Aorta (tissue), 5 donors: ENCODE results near the gene DRGX. TPM values are rescaled to one million over a fixed set of nuclear protein-coding genes. Genes with fewer than 3 reads are reported as not detected.

ENCODE experiments used
- ATAC-seq: fragments of 200-7000 bp; cut with Tn5 transposase; one replicate; pipeline ENCODE4 v1.9.1; 2022; ENCODE audit warnings: moderate library complexity; ENCODE audit not compliant: low FRiP score
- DNase-seq, 2 donors: peaks; one replicate each; pipeline ENCODE4 v3.0.0-alpha.2; 2020
- H3K27ac ChIP-seq, 2 donors: one replicate each; pipeline ENCODE4 v1.5.1; 2013; ENCODE audit warnings: low read length in 2 of 2, mild to moderate bottlenecking in 2 of 2, moderate library complexity in 2 of 2, control low read depth in 1 of 2, inconsistent platforms in 1 of 2, low read depth in 1 of 2
- H3K27me3 ChIP-seq, 2 donors: one replicate each; pipeline ENCODE4 v1.6.1; 2013; ENCODE audit warnings: control low read depth in 1 of 2, low read length in 1 of 2, mild to moderate bottlenecking in 1 of 2, moderate library complexity in 1 of 2; ENCODE audit not compliant: insufficient read depth in 2 of 2, control insufficient read depth in 1 of 2
- H3K36me3 ChIP-seq, 2 donors: one replicate each; pipeline ENCODE4 v1.6.1; 2013; ENCODE audit warnings: control low read depth in 1 of 2, low read length in 1 of 2, mild to moderate bottlenecking in 1 of 2; ENCODE audit not compliant: insufficient read depth in 2 of 2, control insufficient read depth in 1 of 2
- H3K4me1 ChIP-seq, 2 donors: one replicate each; pipeline ENCODE4 v1.6.1; 2013; ENCODE audit warnings: low read length in 2 of 2, control low read depth in 1 of 2, mild to moderate bottlenecking in 1 of 2, moderate library complexity in 1 of 2; ENCODE audit not compliant: insufficient read depth in 2 of 2, control insufficient read depth in 1 of 2
- H3K4me3 ChIP-seq, 2 donors: one replicate each; pipeline ENCODE4 v1.5.1; 2013; ENCODE audit warnings: low read length in 2 of 2, control low read depth in 1 of 2, mild to moderate bottlenecking in 1 of 2
- H3K9me3 ChIP-seq: one replicate; pipeline ENCODE4 v1.6.1; 2013; ENCODE audit warnings: mild to moderate bottlenecking, low read length; ENCODE audit not compliant: control insufficient read depth
- WGBS, 2 donors: extraction: QIAGEN DNeasy Blood & Tissue Kit; methylation state at CpG; one replicate each; pipeline ENCODE4 v1.1.7; 2013; 5-methylcytosine and 5-hydroxymethylcytosine counted together
- intact Hi-C, 2 donors: fragments of 100-400 bp; cut with DNase I; formaldehyde crosslinking; loops; one replicate each; pipeline versions ENCODE4 v1.14.2 to v1.15.0; 2022
- polyA plus RNA-seq, 2 donors: library from polyadenylated mRNA; stranded (reverse); fragments of 200-250 nt; gene quantifications; one replicate each; pipeline ENCODE4 v1.2.3, GENCODE V29; 2013
- total RNA-seq, 2 donors: library from RNA; stranded (reverse); fragmentation: NEBNext Ultra II Directional; extraction: Animal tissue kit (Norgen Biotek cat#: 25700); gene quantifications; one replicate each; pipeline ENCODE4 v1.2.1, GENCODE V29; 2021
- donor health status: healthy with polysubstance abuse.
- donor health status: Bipolar disorder and iron deficiency.
- donor health status: DM: no; HTN: no; CAD: no.
- donor health status: DM: no; HTN: no; CAD: no.
- donor health status: DM: yes; HTN: yes; CAD: no.

The DRGX gene
- total and polyA plus RNA-seq, 4 donors = not detected

DNA sequence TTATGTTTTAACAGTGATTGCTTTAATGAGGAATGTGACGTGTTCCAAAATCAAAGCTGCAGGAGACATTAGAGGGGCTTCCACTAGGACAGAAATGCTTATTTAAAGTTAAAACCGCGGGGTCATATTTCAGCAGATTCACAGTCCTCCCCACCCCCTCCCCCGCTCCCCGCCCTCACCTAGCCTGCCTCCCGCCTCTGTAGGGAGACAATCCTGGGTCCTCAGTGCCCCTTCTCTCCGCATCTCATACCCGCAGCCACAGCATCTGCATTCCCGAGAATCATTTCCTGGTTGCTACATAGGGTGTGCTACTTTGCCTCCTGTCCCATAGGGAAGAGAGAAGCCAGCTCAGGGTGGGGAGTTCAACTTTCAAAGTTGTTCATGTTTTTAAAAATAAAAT is 3.1 kb upstream of the DRGX start:
- ATAC-seq (no peak), DNase-seq (no peak)
- H3K27me3 ChIP-seq = no peaks in the 10 kb centered on the region
- H3K27ac ChIP-seq = no peak overlapping the region
- WGBS, 2 donors = 8 to 9% methylated on average over 9 of the region's 9 CpGs
- H3K4me1 ChIP-seq = no peaks in the 10 kb centered on the region
- no peaks in the 10 kb centered on the region for H3K36me3 ChIP-seq
- no peaks in the 10 kb centered on the region for H3K9me3 ChIP-seq
- intact Hi-C loops = no loop called here
- H3K4me3 ChIP-seq = no peak overlapping the region

DNA sequence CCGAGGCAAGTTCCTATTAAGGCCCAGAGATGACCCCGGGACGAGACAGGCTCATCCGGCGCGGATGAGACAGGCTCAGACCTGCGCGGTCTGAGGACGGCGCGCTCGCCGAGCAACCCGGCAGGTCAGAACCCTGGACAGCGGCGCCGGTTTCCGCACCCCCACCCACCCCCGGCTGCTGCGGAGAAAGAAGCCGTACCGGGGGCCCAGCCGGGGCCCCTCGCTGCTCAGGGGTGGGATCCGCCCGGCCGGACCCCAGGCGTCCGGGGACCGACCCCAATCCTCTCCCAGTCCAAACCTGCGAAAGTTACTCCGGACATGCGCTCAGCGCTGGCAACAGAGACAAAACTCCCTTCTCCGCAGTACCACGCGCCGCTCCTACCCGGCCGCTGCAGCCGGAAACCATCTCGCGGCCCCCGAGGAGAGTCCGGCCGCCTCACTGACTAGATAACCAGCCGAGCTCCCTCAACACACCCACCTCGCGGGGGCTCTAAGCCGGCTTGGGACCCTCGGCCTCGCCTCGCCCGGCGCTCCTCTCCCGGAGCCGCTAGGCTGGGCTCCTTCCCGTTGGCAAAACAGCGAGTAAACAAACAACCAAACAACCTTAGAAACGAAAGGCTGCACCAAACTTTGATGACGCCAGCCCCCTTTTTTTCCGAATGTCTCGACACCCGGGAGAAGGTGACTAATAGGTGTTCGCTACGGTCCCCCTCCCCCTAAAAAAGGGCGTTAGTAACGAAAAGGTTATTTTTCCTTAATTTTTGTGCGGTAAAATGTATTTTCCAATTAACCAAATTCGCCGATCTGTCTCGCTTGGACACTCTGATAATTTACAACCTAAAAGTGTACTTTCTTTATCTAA is 2.3 kb upstream of the DRGX start:
- ATAC-seq = peak; percentile 86
- intact Hi-C loops = no loop called here
- no peak overlapping the region for H3K27ac ChIP-seq
- H3K36me3 ChIP-seq = no peaks in the 10 kb centered on the region
- H3K4me3 ChIP-seq = no peak overlapping the region
- no peaks in the 10 kb centered on the region for H3K4me1 ChIP-seq
- 2 to 3% methylated on average over 69 to 72 of the region's 72 CpGs for WGBS, 2 donors
- H3K9me3 ChIP-seq = peaks cover 2% of the 10 kb centered on the region
- peak; percentile 71 to 87 for DNase-seq
- no peaks in the 10 kb centered on the region for H3K27me3 ChIP-seq

DNA sequence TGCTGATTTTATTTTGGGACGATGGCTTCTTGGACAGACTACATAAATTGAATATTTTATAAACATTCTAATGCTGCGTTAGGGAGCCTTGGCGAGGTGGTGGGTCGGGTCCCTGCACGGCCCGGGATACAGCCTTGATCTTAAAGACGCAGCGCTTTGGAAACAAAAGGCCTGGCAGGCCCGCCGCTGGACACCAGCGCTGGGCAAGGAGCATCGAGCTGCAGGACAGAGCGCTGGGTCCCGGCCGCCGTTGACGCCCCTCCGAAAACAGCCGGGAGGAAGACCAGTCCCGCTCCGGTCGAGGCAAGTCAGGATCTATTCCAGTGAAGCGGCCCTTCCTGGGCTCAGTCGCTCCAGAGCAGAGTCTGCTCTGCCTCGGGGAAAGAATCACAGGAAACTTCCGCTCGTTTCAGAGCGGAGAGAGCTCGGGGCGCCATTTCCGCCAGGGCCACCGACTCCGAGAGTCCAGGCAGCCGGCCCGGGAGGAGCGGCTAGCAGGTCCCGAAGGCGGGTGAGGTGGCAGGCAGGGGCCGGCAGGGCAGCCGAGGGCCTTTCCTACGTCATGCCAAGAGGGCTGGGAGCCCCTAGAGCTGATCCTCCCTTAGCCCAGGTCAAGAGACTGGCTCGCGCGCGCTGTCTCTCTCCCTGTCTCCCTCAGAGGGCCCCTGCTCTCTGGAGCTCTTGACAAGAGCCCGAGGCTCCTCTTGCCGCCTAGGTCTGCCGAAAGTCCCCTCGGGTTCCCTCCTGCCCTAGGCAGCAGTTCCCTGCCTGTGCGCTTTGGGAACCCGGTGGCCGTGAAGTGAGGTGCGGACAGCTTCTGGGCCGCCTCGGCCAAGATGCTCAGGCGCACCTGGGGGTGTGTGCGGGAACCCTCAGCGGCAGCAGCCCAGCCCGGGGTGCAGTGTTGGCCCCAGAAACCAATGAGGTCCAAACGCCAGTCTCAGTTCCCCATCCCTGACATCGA is 1.4 kb upstream of the DRGX start:
- H3K4me3 ChIP-seq = no peak overlapping the region
- ATAC-seq (no peak), DNase-seq (no peak)
- H3K4me1 ChIP-seq = no peaks in the 10 kb centered on the region
- peaks cover 2% of the 10 kb centered on the region for H3K9me3 ChIP-seq
- WGBS, 2 donors = 2 to 3% methylated on average over 61 of the region's 61 CpGs
- no peaks in the 10 kb centered on the region for H3K36me3 ChIP-seq
- no peak overlapping the region for H3K27ac ChIP-seq
- H3K27me3 ChIP-seq = no peaks in the 10 kb centered on the region
- intact Hi-C loops = no loop called here

DNA sequence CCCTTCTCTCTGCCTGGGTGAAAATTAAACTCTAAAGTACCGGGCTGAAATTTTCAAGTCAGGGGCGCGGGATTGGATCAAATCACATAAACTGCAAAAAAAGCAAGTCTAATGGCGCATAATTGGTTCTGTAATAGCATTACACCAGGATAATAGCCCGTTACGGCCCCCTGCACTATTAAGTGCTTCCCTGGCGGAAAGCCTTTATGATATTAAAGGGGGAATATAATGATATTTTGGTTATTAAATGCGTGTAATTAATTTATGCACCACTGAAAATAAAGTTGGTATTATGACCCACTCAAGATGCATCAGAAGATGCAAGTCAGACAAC is 744 bp upstream of the DRGX start:
- Histone ChIP-seq H3K27ac (no peak overlapping the region), H3K36me3 (no peaks in the 10 kb centered on the region), H3K4me3 (no peak overlapping the region), H3K27me3 (no peaks in the 10 kb centered on the region), H3K4me1 (no peaks in the 10 kb centered on the region), H3K9me3 (peaks cover 2% of the 10 kb centered on the region)
- WGBS, 2 donors = 17 to 19% methylated on average over 8 of the region's 8 CpGs
- ATAC-seq (no peak), DNase-seq (no peak)
- intact Hi-C loops = no loop called here

DNA sequence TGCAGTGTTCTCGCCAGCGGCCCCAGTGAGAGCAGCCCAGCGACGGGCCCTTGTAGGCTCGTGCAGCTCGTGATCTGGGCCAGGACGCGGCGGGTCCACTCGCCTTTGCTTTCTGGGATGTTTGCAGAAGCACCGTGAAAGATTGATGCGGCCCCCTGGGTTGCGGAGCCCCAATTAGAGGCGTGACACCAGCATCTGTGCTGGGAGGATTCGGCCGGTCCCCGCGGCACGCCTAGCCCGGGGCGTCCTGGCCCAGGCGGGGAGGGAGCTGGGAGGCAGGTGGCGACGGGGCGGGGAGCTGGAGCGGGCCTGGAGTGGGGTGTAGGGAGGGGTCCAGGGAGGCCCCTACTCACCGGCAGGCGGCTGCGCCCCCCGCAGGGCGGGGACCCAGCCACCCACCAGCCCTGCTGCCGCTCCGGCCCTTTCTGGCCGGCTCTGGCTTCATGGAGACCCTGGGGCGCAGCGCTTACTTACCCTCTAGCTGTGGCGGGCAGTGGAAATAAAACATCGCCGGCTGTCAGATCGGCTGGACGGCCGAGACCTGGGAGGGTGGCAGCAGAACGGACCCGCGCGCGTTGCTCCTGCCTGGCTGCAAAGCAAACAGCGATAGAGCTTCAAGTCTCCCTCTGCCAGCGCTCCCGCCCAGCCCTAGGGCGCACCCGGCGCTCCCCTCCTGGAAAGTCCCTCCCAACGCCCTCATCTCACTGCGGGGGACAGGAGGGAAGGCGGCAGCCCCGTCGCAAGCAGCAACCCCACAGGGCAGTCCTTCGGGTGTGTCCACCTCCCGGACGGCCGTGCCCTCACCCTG is 752 bp downstream of the DRGX start:
- H3K36me3 ChIP-seq = no peaks in the 10 kb centered on the region
- H3K9me3 ChIP-seq = peaks cover 2% of the 10 kb centered on the region
- no peak overlapping the region for H3K27ac ChIP-seq
- ATAC-seq (no peak), DNase-seq (no peak)
- H3K4me1 ChIP-seq = no peaks in the 10 kb centered on the region
- WGBS, 2 donors = 2% methylated on average over 55 to 62 of the region's 62 CpGs
- intact Hi-C loops = no loop called here
- no peaks in the 10 kb centered on the region for H3K27me3 ChIP-seq
- H3K4me3 ChIP-seq = no peak overlapping the region

DNA sequence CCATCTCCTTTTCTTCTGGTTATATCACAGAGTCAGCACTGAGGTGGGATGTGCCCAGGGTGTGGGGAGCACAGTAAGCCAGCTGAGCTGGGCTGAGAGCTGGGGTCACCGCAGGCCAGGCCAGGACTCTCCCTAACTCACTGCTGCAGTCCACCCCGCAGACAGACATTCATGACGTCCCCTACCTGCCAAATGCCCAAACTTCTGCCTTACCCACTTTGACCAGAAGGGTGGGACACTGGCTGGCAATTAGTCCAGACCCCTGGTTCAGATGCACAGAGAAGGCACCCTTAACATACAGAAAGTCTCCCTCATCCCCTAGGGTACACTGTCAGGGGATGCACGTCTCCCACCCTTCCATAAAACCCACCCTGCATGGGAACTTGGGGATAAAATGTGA is 2.1 kb downstream of the DRGX start:
- 37 to 38% methylated on average over 4 of the region's 4 CpGs for WGBS, 2 donors
- intact Hi-C loops = no loop called here
- H3K36me3 ChIP-seq = no peaks in the 10 kb centered on the region
- no peaks in the 10 kb centered on the region for H3K4me1 ChIP-seq
- no peak overlapping the region for H3K27ac ChIP-seq
- H3K4me3 ChIP-seq = no peak overlapping the region
- peaks cover 2% of the 10 kb centered on the region for H3K9me3 ChIP-seq
- no peaks in the 10 kb centered on the region for H3K27me3 ChIP-seq
- DNase-seq (no peak), ATAC-seq (no peak)

DNA sequence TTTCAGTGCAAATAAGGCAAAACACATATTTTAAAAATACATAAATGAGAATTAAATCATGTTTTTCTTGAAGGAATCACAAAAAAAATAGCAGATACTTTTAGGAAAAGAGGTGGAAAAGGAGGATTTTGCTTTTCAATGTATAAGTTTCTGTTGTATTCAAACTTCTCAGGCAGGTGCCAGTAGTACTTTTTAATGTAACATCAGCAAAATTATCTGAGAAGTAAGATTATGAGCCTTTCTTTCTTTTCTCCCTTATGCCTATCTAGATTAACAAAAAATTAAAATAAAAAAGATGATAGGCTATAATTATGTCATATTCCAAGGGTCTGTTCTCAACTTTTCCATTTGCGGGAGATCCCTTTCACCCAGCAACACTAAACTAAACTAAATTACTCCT is 2.6 kb downstream of the DRGX start:
- H3K9me3 ChIP-seq = peaks cover 2% of the 10 kb centered on the region
- intact Hi-C loops = no loop called here
- H3K27me3 ChIP-seq = no peaks in the 10 kb centered on the region
- H3K27ac ChIP-seq = no peak overlapping the region
- DNase-seq = no peak
- no peak for ATAC-seq
- WGBS, 2 donors = 84 to 85% methylated on average over 1 of the region's 1 CpG
- no peak overlapping the region for H3K4me3 ChIP-seq
- no peaks in the 10 kb centered on the region for H3K36me3 ChIP-seq
- no peaks in the 10 kb centered on the region for H3K4me1 ChIP-seq

DNA sequence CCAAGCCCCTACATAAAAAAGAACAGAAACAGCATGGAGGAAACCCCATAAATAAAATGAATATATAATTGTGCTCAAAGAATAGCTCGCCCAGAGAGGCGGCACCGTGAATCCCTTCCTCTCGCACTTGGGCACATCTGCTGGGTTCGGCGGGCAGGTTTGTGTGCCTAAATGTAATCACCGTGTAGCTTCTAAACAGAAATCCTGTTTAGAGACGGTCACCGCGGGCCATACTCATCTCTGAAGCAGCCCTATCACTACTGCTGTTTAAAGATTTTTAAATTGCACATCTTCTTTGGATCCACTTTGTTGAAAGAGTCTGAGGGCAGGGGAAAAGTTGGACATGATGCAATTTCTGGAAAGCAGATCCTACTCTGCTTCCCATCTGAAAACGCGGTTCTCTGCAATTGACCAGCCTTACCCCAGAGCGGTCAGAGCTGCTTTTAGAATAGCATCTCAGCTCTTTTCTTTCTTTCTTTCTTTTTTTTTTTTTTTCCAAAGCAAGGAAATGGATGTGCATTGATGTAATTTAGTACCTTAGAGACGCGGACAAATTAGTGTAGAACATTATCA is 6.4 kb downstream of the DRGX start:
- Histone ChIP-seq H3K36me3 (no peaks in the 10 kb centered on the region), H3K4me3 (no peak overlapping the region), H3K27me3 (no peaks in the 10 kb centered on the region), H3K4me1 (no peaks in the 10 kb centered on the region), H3K9me3 (peaks cover 2% of the 10 kb centered on the region), H3K27ac (no peak overlapping the region)
- DNase-seq (no peak), ATAC-seq (no peak)
- intact Hi-C loops = no loop called here
- 87 to 88% methylated on average over 15 of the region's 15 CpGs for WGBS, 2 donors
